Left renal cortex interstitium (tissue), 4 donors: ENCODE results near the gene RETNLB. TPM values are rescaled to one million over a fixed set of nuclear protein-coding genes. Genes with fewer than 3 reads are reported as not detected.

Experiments
- polyA plus RNA-seq, 4 donors: library from polyadenylated mRNA; unstranded; fragments of 120-200 nt; gene quantifications; one replicate each; pipeline ENCODE4 v1.2.1, GENCODE V29; 2013; ENCODE audit not compliant: insufficient read length in 4 of 4

Gene RETNLB
- polyA plus RNA-seq, 4 donors: not detected

Other genes with a start within 250 kb of the RETNLB start
- under 1 TPM; 0.17 to 0.47 (median 0.33) TPM for gene MYH15, start 246.8 kb downstream of the RETNLB start, polyA plus RNA-seq
- gene CIP2A, start 168.0 kb downstream of the RETNLB start, polyA plus RNA-seq: 10 to 100 TPM; 17.0 to 20.5 (median 19.1) TPM
- gene DZIP3, start 167.7 kb downstream of the RETNLB start, polyA plus RNA-seq: 10 to 100 TPM; 28.3 to 36.9 (median 34.6) TPM
- under 1 TPM in 1 of 4 donors, not detected in 3; 0.13 TPM for gene TRAT1, start 65.4 kb upstream of the RETNLB start, polyA plus RNA-seq
- under 1 TPM in 3 of 4 donors, not detected in 1; 0.21 to 0.55 (median 0.27) TPM for gene GUCA1C, start 196.5 kb upstream of the RETNLB start, polyA plus RNA-seq